Naive thymus-derived CD4-positive, alpha-beta T cell (primary cell): ENCODE results near the gene SOWAHC. TPM values are rescaled to one million over a fixed set of nuclear protein-coding genes. Genes with fewer than 3 reads are reported as not detected.
"Not testable (repeated sequence)": the region's sequence is repeated elsewhere in the genome, so short reads cannot be mapped to it uniquely, and the experiment has no call there.

Experiments used
- ATAC-seq: fragments of 150-1000 bp; cut with Tn5 transposase; 2 replicates; pipeline ENCODE4 v1.10.0; 2021; ENCODE audit warnings: mild to moderate bottlenecking, moderate library complexity
- CTCF ChIA-PET: fragments of 350-600 bp; sonication (Branson Sonifier 250); formaldehyde crosslinking; loops from one replicate; lab custom pipeline; 2021; ENCODE audit warnings: antibody characterized with exemption; lab: Charles Lee
- POLR2A ChIA-PET: fragments of 350-600 bp; sonication (Branson Sonifier 250); formaldehyde crosslinking; loops from one replicate; lab custom pipeline; 2021; ENCODE audit warnings: antibody characterized with exemption, inconsistent platforms; lab: Charles Lee
- DNase-seq, 9 donors: peaks; one replicate each; pipeline versions ENCODE4 v3.0.0 to v3.0.0-alpha.2; 2020 to 2022; ENCODE audit warnings: mixed read lengths in 1 of 9
- H3K27ac ChIP-seq: one replicate; pipeline ENCODE4 v1.7.0; 2013; ENCODE audit warnings: mild to moderate bottlenecking, low read depth, low read length, moderate library complexity
- H3K27me3 ChIP-seq, 2 donors: one replicate each; pipeline ENCODE4 v1.7.0; 2013; ENCODE audit warnings: low read length in 2 of 2, mild to moderate bottlenecking in 2 of 2, moderate library complexity in 2 of 2; ENCODE audit not compliant: control insufficient read depth in 2 of 2, insufficient read depth in 2 of 2
- H3K36me3 ChIP-seq, 3 experiments: 1 replicate in 2 of 3; 2 replicates in 1 of 3; pipeline ENCODE4 v1.7.0; 2013; ENCODE audit warnings: low read length in 3 of 3, mild to moderate bottlenecking in 3 of 3, moderate library complexity in 1 of 3; ENCODE audit not compliant: insufficient read depth in 3 of 3, control insufficient read depth in 2 of 3
- H3K4me1 ChIP-seq, 2 donors: one replicate each; pipeline ENCODE4 v1.7.0; 2013; ENCODE audit warnings: low read length in 2 of 2, mild to moderate bottlenecking in 2 of 2, moderate library complexity in 1 of 2; ENCODE audit not compliant: control insufficient read depth in 2 of 2, insufficient read depth in 2 of 2
- H3K4me3 ChIP-seq: 2 replicates; pipeline ENCODE4 v1.7.0; 2013; ENCODE audit warnings: mild to moderate bottlenecking, low read length
- H3K9me3 ChIP-seq, 3 experiments: 1 replicate in 2 of 3; 2 replicates in 1 of 3; pipeline ENCODE4 v1.7.0; 2013; ENCODE audit warnings: low read length in 3 of 3; ENCODE audit not compliant: control insufficient read depth in 2 of 3
- H3K27ac Mint-ChIP-seq, 9 donors: one replicate each; pipeline ENCODE4 v1.8.0; 2020 to 2022; ENCODE audit warnings: mixed read lengths in 9 of 9, mild to moderate bottlenecking in 8 of 9, moderate library complexity in 5 of 9, inconsistent platforms in 2 of 9
- H3K27me3 Mint-ChIP-seq, 5 donors: one replicate each; pipeline ENCODE4 v1.8.0; 2021 to 2022; ENCODE audit warnings: mixed read lengths in 5 of 5, mild to moderate bottlenecking in 1 of 5
- H3K36me3 Mint-ChIP-seq, 5 donors: one replicate each; pipeline ENCODE4 v1.8.0; 2020 to 2022; ENCODE audit warnings: mixed read lengths in 5 of 5, mild to moderate bottlenecking in 3 of 5, inconsistent platforms in 1 of 5
- H3K4me1 Mint-ChIP-seq, 7 donors: one replicate each; pipeline ENCODE4 v1.8.0; 2020 to 2022; ENCODE audit warnings: mixed read lengths in 7 of 7, mild to moderate bottlenecking in 3 of 7, inconsistent platforms in 1 of 7
- H3K4me3 Mint-ChIP-seq, 10 donors: one replicate each; pipeline ENCODE4 v1.8.0; 2020 to 2022; ENCODE audit warnings: mild to moderate bottlenecking in 10 of 10, mixed read lengths in 10 of 10, moderate library complexity in 6 of 10, inconsistent platforms in 2 of 10
- H3K9me3 Mint-ChIP-seq, 11 donors: one replicate each; pipeline ENCODE4 v1.8.0; 2020 to 2022; ENCODE audit warnings: mixed read lengths in 11 of 11, mild to moderate bottlenecking in 4 of 11, inconsistent platforms in 1 of 11, moderate library complexity in 1 of 11
- intact Hi-C, 2 donors: fragments of 100-400 bp; cut with micrococcal nuclease; formaldehyde crosslinking; loops; one replicate each; pipeline ENCODE4 v1.15.1; 2023
- polyA plus RNA-seq, 2 donors: library from polyadenylated mRNA; unstranded; fragments of 300-500 nt; fragmentation: Illumina TruSeq; gene quantifications; one replicate each; pipeline ENCODE4 v1.2.3, GENCODE V29; 2021
- total RNA-seq, 6 experiments: library from RNA in 5 of 6; stranded (reverse) in 5 of 6; gene quantifications; 1 replicate in 5 of 6; 2 replicates in 1 of 6; pipeline ENCODE4 v1.2.3 and lab custom pipeline; 2021 to 2026

SOWAHC gene
- total and polyA plus RNA-seq, 7 experiments from 2014 or later: 0.16 to 1.2 (median 0.89) TPM

DNA sequence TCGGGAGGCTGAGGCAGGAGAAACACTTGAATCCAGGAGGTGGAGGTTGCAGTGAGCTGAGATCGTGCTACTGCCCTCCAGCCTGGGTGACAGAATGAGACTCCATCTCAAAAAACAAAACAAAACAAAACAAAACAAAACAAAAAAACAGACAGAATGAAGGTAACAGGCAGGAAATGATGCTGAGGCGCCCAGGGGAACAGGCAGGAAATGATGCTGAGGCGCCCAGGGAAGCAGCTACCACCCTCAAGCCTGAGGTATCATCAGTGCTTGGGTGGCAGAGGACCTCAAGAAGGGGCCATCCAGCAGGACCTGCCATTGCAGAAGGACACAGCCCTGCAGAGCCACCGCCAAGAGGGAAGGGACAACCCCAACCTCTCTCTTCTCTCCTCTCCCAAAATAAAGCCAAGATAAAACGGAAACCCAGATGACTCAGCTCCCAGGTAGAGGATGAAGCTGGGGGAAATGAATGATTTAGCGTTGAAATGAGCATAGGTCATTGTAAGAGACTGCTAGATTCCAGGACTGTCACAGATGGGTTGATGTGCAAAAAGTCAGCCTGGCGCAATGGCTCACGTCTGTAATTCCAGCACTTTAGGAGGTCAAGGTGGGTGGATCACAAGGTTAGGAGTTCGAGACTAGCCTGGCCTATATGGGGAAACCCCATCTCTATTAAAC lies 19.3 kb downstream of the SOWAHC start:
- Histone ChIP-seq H3K4me3 (no peak overlapping the region), H3K4me1 (no peaks in the 10 kb centered on the region), H3K9me3 (no peaks in the 10 kb centered on the region), H3K27me3 (no peaks in the 10 kb centered on the region), H3K36me3 (no peaks in the 10 kb centered on the region), H3K27ac (no peak overlapping the region)
- ATAC-seq: no peak
- H3K27ac Mint-ChIP-seq: no peak overlapping the region
- peaks cover 0 to 10% (median 0%) of the 10 kb centered on the region in 5 donors for H3K27me3 Mint-ChIP-seq
- H3K36me3 Mint-ChIP-seq: no peaks in the 10 kb centered on the region
- intact Hi-C loops: no loop called here
- ChIA-PET POLR2A (no interaction called here), CTCF (no interaction called here)
- peaks cover 0 to 2% (median 0%) of the 10 kb centered on the region in 11 donors for H3K9me3 Mint-ChIP-seq
- peaks cover 0 to 17% (median 5%) of the 10 kb centered on the region in 7 donors for H3K4me1 Mint-ChIP-seq
- peak overlapping the region in 2 of 10 donors; percentile 23 to 29 for H3K4me3 Mint-ChIP-seq
- no peak for DNase-seq

DNA sequence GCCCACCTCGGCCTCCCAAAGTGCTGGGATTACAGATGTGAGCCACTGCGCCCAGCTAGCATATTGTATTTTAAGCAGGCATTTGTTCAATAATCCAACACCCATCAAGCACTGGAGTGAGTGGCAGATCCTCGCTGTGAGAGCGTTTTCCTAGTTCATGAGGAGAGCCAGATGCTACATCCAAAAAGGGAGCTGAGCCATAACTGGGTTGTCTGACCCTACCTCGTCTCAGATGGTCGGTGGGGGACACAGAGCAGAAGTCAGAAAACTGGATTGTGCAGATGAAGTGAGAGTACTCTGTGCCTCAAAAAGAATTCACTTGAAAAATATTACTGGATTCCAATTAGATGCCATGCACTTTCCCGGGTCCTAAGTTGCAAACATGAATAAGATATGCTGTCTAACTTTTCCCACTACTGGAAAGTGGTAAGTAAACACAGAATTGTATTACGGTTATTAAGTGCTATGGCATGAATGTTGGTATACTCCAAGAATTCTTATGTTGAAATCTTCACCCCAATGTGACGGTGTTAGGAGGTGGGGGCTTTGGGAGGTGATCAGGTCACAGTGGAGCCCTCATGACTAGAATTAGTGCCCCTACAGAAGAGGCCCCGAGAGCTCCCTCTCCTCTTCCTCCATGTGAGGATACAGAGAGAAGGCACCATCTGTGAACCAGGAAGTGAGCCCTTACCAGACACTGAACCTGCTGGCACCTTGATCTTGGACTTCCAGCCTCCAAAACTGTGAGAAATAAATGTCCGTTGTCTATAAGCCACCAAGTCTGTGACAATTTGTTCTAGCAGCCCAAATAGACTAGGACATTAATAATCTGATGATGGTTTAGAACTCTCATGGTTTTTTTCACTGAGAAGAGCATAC lies 21.5 kb downstream of the SOWAHC start:
- Histone ChIP-seq H3K27me3 (no peaks in the 10 kb centered on the region), H3K27ac (no peak overlapping the region), H3K4me1 (no peaks in the 10 kb centered on the region), H3K36me3 (no peaks in the 10 kb centered on the region), H3K9me3 (no peaks in the 10 kb centered on the region), H3K4me3 (no peak overlapping the region)
- intact Hi-C loops: no loop called here
- no peak for DNase-seq
- ATAC-seq: no peak
- ChIA-PET CTCF (no interaction called here), POLR2A (no interaction called here)
- H3K4me3 Mint-ChIP-seq: no peak overlapping the region
- H3K4me1 Mint-ChIP-seq: peaks cover 0 to 18% (median 5%) of the 10 kb centered on the region in 7 donors
- peaks cover 0 to 10% (median 0%) of the 10 kb centered on the region in 5 donors for H3K27me3 Mint-ChIP-seq
- no peak overlapping the region for H3K27ac Mint-ChIP-seq
- H3K9me3 Mint-ChIP-seq: peaks cover 0 to 2% (median 0%) of the 10 kb centered on the region in 11 donors
- no peaks in the 10 kb centered on the region for H3K36me3 Mint-ChIP-seq

DNA sequence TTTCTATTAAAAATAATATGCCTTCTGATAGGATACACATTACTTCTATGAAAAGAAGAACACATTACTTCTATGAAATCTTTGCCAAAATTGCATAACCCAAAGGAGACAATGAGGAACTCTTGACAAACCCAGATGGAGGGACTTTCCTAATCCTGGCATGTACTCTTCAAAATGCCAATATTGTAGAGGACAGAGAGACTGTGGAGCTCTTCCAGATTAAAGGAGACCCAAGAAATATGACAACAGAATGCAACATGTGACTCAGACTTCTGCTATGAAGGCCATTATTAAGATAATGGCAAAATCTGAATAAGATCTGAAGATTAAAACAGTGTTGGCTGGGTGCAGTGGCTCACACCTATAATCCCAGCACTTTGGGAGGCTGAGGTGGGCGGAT lies 22.2 kb downstream of the SOWAHC start:
- no peak overlapping the region for H3K27ac ChIP-seq
- no peaks in the 10 kb centered on the region for H3K27me3 ChIP-seq
- H3K36me3 ChIP-seq: no peaks in the 10 kb centered on the region
- no peak overlapping the region for H3K27ac Mint-ChIP-seq
- no peaks in the 10 kb centered on the region for H3K4me1 ChIP-seq
- no peak overlapping the region for H3K4me3 ChIP-seq
- H3K36me3 Mint-ChIP-seq: no peaks in the 10 kb centered on the region
- ChIA-PET CTCF (no interaction called here), POLR2A (no interaction called here)
- peaks cover 0 to 2% (median 0%) of the 10 kb centered on the region in 11 donors for H3K9me3 Mint-ChIP-seq
- peaks cover 0 to 10% (median 0%) of the 10 kb centered on the region in 5 donors for H3K27me3 Mint-ChIP-seq
- intact Hi-C loops: no loop called here
- no peak overlapping the region for H3K4me3 Mint-ChIP-seq
- H3K9me3 ChIP-seq: no peaks in the 10 kb centered on the region
- peaks cover 0 to 18% (median 5%) of the 10 kb centered on the region in 7 donors for H3K4me1 Mint-ChIP-seq
- DNase-seq (no peak), ATAC-seq (peak; percentile 69)

DNA sequence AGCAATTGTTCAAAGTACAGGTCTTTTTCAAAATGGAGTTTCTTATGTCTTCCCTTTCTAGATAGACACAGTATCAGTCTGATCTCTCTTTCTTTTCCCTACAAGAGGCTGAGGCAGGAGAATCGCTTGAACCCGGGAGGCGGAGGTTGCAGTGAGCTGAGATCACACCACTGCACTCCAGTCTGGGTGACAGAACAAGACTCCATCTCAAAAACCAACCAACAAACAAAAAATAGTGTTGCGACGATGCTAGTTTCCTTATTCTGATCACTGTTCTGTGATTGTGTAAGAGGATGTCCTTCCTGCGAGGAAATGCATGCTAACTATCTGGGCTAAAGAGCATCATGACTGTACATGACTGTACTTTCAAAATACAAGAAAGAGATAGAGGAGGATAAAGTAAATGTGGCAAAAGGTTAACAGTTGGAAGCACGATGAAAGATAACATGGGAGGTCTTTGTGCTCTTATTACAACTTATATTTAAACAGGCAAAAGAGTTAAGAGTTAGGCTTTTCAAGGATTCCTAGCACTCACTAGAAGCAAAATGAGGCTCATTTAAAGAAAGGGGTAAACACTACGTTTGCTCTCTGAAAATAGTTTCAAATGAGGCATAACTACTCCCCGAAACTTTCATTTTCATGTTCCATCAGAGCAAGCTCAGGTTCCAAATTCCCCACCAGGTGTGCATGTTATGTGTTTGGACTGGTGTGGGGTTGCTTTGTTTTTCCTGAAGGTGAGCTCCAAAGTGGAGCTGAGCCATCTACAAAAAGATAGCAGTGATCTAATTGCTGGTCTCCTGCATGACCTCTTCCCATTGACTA lies 23.8 kb downstream of the SOWAHC start:
- Mint-ChIP-seq H3K27ac (peak overlapping the region in 1 of 9 donors; percentile 79), H3K9me3 (peaks cover 0 to 2% (median 0%) of the 10 kb centered on the region in 11 donors), H3K36me3 (no peaks in the 10 kb centered on the region), H3K4me1 (peaks cover 0 to 18% (median 5%) of the 10 kb centered on the region in 7 donors), H3K27me3 (peaks cover 0 to 7% (median 0%) of the 10 kb centered on the region in 5 donors), H3K4me3 (peak overlapping the region in 2 of 10 donors; percentile 6 to 16)
- ChIA-PET CTCF (interaction anchor here (0.6 kb wide), 1 partner anchor 92 kb away, joined by 4 read pairs; no protein-coding TSS in a partner anchor), POLR2A (no interaction called here)
- DNase-seq (no peak), ATAC-seq (peak; percentile 54)
- H3K36me3 ChIP-seq: no peaks in the 10 kb centered on the region
- no peaks in the 10 kb centered on the region for H3K27me3 ChIP-seq
- H3K27ac ChIP-seq: no peak overlapping the region
- H3K9me3 ChIP-seq: no peaks in the 10 kb centered on the region
- H3K4me1 ChIP-seq: no peaks in the 10 kb centered on the region
- intact Hi-C loops: no loop called here
- no peak overlapping the region for H3K4me3 ChIP-seq

DNA sequence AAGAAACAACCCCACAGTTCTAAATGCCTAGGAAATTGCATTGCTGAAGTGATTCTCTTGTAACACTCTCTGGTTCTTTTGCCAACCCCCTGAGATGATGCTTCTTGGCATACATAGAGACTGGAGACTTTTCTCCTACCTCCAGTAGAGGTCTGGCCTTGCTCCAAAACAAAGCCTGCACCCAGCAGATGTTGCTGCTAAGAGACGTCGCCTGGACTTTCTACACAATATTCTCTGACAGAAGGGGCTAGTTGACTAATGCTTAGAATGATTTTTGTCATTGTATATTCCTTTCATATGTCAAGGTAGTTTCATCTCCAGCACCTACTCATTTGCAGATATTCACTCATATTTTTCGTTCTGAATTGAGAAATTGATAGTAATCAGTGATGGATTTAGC lies 24.6 kb downstream of the SOWAHC start:
- H3K36me3 Mint-ChIP-seq: no peaks in the 10 kb centered on the region
- H3K27me3 Mint-ChIP-seq: no peaks in the 10 kb centered on the region
- H3K27me3 ChIP-seq: no peaks in the 10 kb centered on the region
- H3K9me3 ChIP-seq: no peaks in the 10 kb centered on the region
- peaks cover 0 to 14% (median 5%) of the 10 kb centered on the region in 7 donors for H3K4me1 Mint-ChIP-seq
- H3K4me3 Mint-ChIP-seq: no peak overlapping the region
- no peak overlapping the region for H3K27ac ChIP-seq
- no peak overlapping the region for H3K4me3 ChIP-seq
- POLR2A ChIA-PET: no interaction called here
- ATAC-seq (no peak), DNase-seq (no peak)
- CTCF ChIA-PET: interaction anchor here (0.6 kb wide), 1 partner anchor 92 kb away, joined by 4 read pairs; no protein-coding TSS in a partner anchor
- intact Hi-C loops: no loop called here
- H3K36me3 ChIP-seq: no peaks in the 10 kb centered on the region
- H3K4me1 ChIP-seq: no peaks in the 10 kb centered on the region
- H3K9me3 Mint-ChIP-seq: no peaks in the 10 kb centered on the region
- no peak overlapping the region for H3K27ac Mint-ChIP-seq

DNA sequence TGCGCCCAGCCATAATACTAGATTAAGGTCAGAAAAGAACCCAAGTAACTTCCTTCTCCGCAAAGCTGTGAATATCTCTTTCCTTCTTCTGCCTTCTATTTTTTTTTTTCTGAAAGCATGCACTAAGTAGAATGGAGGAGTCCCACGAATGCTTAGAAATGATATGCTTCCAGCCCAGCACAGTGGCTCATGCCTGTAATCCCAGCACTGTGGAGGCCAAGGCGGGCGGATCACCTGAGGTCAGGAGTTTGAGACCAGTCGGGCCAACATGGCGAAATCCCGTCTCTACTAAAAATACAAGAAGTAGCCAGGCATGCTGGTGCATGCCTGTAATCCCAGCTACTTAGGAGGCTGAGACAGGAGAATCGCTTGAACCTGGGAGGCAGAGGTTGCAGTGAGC lies 25.8 kb downstream of the SOWAHC start:
- H3K4me3 Mint-ChIP-seq, H3K27me3 Mint-ChIP-seq, H3K27ac Mint-ChIP-seq, intact Hi-C loops, H3K4me1 ChIP-seq, ATAC-seq, H3K9me3 ChIP-seq, H3K27me3 ChIP-seq, H3K9me3 Mint-ChIP-seq, CTCF ChIA-PET, H3K27ac ChIP-seq, POLR2A ChIA-PET, DNase-seq, H3K36me3 Mint-ChIP-seq, H3K4me3 ChIP-seq, H3K36me3 ChIP-seq: not testable (repeated sequence)
- peaks cover 0 to 14% (median 5%) of the 10 kb centered on the region in 7 donors for H3K4me1 Mint-ChIP-seq
